HG02981 (cell line): Measurements from ENCODE around the gene PRR12.

ENCODE experiments used
- ATAC-seq: cut with Tn5 transposase; IDR thresholded peaks from one replicate; pipeline ENCODE4 v1.9.1; 2021; ENCODE audit warnings: mild to moderate bottlenecking, moderate library complexity; ENCODE audit not compliant: unreplicated experiment

PRR12 gene

DNA sequence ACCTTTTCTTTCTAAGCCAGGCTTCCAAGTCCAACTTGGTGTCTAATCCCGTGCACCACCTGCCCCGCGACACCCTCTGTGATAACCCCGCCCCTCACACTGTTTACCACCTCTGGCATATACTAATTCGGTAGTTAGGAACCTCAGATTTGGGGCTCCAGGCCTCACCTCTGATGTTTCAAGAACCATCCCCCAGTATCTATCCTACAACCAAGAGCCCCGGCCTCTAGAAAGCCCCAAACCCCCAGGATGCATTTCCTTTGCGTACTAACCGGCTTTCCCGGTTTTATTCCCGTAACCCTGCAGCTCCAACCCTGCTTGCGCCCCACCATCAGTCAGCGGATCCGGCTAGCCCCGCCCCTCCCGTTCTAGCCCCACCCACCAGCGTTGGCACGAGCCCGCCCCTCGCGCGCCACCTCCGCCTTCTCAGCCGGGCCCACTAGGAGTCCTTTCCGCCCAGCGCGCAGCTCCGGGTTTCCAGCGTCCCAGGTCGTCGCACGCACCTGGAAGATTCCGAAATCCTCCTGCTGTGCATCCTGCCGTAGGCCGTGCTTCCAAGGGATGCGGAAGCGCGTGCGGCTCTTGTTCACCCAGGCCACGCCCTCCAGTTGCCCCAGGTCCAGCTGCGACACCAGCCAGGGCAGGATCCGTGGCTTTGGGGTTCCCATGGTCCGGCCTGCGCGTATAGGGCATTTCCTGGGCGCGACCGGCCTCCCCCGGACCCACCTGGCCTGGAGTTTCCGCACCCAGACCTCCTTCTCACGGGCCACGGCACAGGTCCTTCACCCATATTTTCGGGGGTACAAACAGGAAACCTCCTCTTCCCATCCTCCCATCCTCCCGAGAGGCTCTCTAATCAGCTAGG, 73.4 kb downstream of the PRR12 start:
- no peak for ATAC-seq

DNA sequence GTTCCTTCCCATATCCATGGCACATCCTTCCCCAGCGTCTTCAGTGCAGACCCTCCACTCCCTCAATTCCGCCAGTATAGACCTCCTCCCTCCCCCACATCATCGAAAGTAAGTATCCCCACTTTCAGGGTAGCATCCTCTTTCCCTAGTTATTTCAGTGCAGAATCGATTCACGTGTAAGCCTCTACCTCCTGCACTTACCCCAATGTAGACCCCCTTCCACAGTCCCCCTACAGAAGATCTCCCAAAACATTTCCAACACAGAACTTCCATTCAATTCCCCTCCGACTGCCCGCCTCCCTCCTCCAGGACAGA, 74.0 kb downstream of the PRR12 start:
- ATAC-seq = no peak

DNA sequence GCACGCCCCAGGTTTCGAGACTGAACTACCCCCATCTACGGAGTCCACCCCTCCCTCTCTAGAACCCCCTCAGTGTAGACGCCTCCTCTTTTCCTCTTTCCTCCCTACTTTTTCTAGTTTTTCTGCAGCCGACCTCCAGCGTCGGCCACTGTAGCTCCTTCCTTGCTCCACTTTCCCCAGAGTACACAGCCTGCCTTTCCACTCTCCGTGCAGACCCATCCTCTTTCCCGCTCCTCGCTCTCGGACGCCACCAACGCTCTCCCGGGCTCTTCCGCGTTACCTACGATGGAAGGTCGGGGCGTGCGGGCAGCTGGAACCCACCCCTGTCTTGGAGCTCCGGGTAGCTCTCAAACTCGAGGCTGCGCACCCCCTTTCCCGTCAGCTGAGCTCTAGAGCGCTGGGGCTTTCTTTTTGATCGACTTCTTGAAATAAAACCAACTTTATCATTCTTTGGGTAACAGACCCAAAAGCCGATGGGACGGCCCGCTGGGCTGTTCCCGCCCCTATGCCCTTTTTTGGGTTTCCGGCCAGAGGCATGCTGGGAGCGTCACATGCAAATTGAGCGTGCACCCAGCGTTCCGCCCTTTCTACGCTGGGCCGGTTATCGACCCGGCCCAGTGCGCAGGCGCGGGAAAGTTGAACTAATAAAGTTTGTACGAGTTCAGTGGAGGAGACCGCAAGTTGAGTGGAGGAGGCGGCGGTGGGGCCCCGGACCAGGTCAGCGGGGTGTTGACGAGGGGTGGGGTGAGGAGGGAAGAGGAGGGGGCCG, 74.6 kb downstream of the PRR12 start, which contains the start of the genes BCL2L12 and IRF3:
BCL2L12 (plus strand) TSS at position 583 of the 769 bp plus-strand sequence. CDS start 760 bp downstream, outside the sequence.
IRF3 (minus strand) TSS at position 507 of the 769 bp plus-strand sequence. CDS start 1,019 bp downstream, outside the sequence.
- peak; percentile 83 for ATAC-seq

DNA sequence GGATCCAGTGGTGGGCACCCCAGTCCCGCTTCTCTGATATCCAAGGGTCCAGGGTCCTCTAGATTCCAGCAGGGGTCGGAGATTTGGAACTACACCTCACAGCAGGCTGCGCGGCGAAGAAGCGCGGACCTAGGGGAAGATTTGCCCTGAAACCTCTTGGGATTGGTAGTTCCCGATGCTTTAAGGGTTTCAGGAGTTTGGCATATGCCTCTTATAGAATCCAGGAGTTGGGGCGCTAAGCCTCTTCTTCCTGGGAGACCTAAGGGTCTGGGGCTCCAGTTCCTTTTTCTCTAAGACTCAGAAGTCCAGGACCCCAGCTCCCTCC, 75.1 kb downstream of the PRR12 start:
- ATAC-seq = no peak

DNA sequence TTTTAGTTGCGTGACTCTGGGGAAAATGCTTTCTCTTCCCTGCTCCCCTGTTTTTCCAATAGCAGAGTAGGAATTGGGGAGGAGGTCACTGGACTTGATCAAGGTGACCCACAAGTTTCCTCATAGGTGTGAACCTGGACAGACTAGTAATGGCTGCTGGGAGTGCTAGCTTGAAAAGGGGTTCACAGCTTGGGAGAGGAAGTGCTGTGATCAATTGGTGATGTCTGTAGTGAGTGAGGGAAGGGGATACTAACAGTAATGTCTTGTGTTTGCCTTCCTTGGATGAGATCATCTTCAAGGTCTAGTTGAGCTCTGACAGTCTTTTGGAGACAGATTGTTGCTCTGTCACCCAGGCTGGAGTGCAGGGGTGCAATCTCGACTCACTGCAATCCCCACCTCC, 76.5 kb downstream of the PRR12 start:
- no peak for ATAC-seq

DNA sequence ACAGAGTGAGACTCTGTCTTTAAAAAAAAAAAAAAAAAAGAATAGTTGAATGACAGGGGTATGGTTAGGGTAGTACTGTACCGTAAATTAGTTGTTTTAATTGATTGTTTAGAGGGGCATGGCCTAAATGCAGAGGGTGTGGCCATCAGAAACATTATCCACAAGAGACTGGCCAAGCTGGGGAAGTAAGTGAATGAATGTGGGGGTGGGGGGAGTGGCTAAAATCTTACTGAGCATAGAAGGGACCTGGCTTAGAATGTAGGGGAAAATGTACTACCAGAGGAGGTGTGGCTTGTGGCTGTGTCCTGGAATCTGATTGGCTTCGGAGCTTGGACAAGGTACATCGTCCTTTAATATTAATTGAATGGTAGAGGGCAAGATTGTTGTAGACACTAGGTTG, 78.5 kb downstream of the PRR12 start:
- ATAC-seq = no peak

DNA sequence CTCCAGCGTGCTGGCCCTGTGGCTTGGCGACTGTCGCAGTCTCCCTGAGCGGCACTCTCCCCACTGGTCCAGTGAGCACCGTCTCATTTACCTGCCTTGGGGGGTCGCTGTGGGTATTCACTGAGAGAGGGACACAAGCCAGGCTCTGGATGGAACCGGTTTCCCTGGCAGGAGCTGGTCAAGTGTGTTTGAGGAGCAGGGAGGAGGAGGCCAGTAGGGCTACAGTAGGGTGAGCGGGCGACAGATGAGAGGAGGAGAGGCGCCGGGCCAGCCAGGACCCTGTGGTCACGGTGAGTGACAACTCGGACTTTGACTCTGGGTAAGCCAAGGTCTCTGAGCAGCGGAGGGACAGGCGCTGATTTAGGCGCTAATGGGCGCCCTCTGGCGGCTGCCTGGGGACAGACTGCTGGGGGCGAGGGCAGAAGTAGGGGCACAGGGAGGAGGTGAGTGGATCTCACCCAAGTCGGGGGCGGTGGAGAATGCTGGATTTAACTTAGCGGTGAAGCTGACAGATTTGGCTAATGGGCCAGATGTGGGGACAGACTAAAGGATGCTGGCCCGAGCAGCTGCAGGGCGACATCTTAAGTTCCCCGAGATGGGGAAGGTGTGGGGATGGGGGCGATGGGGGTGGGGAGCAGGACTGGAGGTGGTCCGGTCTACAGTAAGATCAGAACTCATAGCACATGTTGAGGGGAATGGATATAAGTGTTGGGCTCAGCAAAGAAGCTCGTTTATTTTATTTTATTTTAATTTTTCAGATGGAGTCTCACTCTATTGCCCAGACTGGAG, 81.3 kb downstream of the PRR12 start:
- ATAC-seq = no peak
